ENCODE data around the gene TMEM109. TPM values are rescaled to one million over a fixed set of nuclear protein-coding genes. Genes with fewer than 3 reads are reported as not detected.

TMEM109 gene
- total and polyA plus RNA-seq, 4 experiments from 2014 or later = 66.9 to 333 (median 131) TPM

DNA sequence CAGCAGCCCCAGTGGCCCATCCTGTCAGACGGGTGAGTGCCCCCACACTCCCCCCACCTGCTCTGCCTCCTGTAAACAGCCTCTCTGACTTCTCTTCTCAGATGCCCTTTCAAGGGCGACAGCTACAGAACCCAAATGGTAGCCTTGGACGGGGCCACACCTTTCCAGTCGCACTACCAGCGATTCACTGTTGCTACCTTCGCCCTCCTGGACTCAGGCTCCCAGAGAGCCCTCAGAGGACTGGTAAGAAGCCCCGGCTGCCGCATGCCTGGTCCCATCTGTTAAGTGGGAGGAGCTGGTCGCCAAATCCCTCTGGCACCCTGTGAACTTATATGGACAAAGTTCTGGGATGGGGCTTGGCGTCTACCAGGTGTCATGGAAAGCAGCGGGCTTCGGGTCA, 40.4 kb upstream of the TMEM109 start:
- no peak overlapping the region for H3K4me3 Mint-ChIP-seq
- CTCF ChIA-PET (ENCODE audit: partially characterized antibody) = no interaction called here

DNA sequence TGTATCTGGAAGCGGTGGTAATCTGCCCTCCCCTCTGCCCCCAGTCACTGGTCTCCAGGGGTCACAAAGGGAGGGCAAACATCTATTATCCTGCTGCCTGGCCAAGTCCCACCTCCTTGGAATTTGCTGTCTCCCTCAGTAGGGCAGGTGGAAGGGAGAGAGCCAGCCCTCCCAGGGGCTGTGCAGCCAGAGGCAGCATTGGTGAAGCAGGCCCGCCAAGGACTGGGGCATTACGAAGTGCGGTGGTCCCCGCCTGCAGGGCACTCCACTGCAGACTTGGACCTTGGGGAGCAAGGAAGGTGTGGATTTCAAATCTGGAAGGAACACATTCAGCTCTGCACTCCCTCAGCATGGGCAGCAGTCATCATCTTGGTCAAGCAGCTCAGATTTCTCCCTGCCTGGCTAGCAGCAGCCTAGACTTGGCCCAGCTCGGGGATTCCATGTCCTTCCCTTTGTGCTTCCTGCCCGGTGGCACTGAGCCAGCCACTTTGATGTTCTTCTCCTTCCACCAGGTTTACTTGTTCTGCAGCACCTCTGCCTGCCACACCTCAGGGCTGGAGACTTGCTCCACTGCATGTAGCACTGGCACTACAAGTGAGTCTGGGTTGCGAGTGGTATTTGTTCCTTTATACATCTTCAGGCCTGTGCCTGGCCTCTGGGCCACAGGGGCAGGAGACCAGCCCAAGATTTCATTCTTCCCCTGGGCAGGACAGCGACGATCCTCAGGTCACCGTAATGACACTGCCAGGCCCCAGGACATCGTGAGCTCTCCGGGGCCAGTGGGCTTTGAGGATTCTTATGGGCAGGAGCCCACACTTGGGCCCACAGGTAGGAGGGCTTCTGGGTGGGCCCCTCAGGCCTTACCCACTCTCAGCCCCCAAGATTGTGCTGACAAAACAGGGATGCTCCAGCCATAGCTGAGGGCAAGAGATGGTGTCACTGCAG, 39.3 kb upstream of the TMEM109 start:
- Mint-ChIP-seq H3K36me3 (peaks cover 14 to 24% of the 10 kb centered on the region in 2 donors), H3K27ac (peak overlapping the region in 3 of 7 donors; percentile 65 to 84 (median 75)), H3K4me1 (peaks cover 3 to 22% (median 7%) of the 10 kb centered on the region in 4 donors), H3K9me3 (peaks cover 0 to under 1% (median 0%) of the 10 kb centered on the region in 8 donors), H3K27me3 (peaks cover 0 to under 1% of the 10 kb centered on the region in 2 donors), H3K4me3 (no peak overlapping the region)
- DNase-seq = no peak
- Histone ChIP-seq H3K4me1 (ENCODE audit: insufficient read depth, low read length) (peaks cover 17% of the 10 kb centered on the region), H3K27me3 (ENCODE audit: insufficient read depth, low read length) (no peaks in the 10 kb centered on the region), H3K36me3 (ENCODE audit: insufficient read depth, low read length) (peaks cover 12% of the 10 kb centered on the region), H3K4me3 (ENCODE audit: low read length in 2 of 2) (no peak overlapping the region), H3K9me3 (ENCODE audit: control insufficient read depth in 1 of 2, low read length in 2 of 2) (no peaks in the 10 kb centered on the region), H3K27ac (ENCODE audit: low read depth, low read length) (no peak overlapping the region)
- CTCF ChIA-PET (ENCODE audit: partially characterized antibody) = interaction anchor here (1.4 kb wide), 1 partner anchor 43 kb away, joined by 3 read pairs; no protein-coding TSS in a partner anchor
- intact Hi-C loops (cut with micrococcal nuclease) = no loop called here
- POLR2A ChIA-PET (ENCODE audit: partially characterized antibody) = no interaction called here

More for the DNA sequence above, 40.4 kb upstream of the TMEM109 start:
- Histone ChIP-seq H3K27ac (ENCODE audit: low read depth, low read length) (no peak overlapping the region), H3K4me3 (ENCODE audit: low read length in 2 of 2) (no peak overlapping the region), H3K4me1 (ENCODE audit: insufficient read depth, low read length) (peaks cover 17% of the 10 kb centered on the region), H3K27me3 (ENCODE audit: insufficient read depth, low read length) (no peaks in the 10 kb centered on the region), H3K9me3 (ENCODE audit: control insufficient read depth in 1 of 2, low read length in 2 of 2) (no peaks in the 10 kb centered on the region), H3K36me3 (ENCODE audit: insufficient read depth, low read length) (peaks cover 4% of the 10 kb centered on the region)
- H3K27ac Mint-ChIP-seq = peak overlapping the region in 1 of 7 donors; percentile 48
- POLR2A ChIA-PET (ENCODE audit: partially characterized antibody) = no interaction called here
- H3K9me3 Mint-ChIP-seq = peaks cover 0 to 2% (median 0%) of the 10 kb centered on the region in 8 donors
- DNase-seq = no peak
- H3K4me1 Mint-ChIP-seq = peaks cover 3 to 22% (median 6%) of the 10 kb centered on the region in 4 donors
- peaks cover 6 to 18% of the 10 kb centered on the region in 2 donors for H3K36me3 Mint-ChIP-seq
- intact Hi-C loops (cut with micrococcal nuclease) = no loop called here
- peaks cover 3% of the 10 kb centered on the region in 2 donors for H3K27me3 Mint-ChIP-seq

DNA sequence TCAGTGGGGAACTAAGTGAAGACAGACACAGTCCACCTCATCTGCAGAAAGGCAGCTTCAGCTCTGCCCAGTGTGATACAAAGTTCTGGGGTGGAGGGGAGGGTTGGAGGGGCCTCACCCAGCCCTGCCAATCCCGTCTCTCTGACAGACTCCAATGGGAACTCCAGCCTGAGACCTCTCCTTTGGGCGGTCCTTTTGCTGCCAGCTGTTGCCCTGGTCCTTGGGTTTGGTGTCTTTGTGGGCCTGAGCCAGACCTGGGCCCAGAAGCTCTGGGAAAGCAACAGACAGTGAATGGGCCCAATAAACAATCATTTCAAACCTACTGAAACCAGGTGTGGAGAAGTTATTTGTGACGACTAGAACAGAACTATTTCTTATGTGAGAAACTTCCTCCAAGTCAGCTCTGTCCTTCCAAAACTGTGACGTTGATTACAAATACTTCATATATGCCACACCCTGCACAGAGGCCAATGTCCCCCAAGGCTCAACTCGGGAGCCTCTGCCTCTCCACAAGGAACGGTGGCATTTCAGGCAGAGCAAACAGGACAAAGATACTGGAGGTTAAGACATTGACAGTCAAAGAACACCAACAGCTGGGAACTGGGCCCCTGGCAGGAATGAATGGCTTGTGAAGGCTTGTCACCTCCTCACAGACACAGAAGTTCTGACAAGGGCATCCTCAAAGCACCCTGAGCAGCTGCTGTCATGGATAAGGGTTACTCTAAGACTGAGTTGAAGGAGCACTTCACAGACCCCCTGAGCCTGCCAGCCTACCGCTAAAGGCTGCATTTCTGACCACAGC, 38.4 kb upstream of the TMEM109 start:
- Mint-ChIP-seq H3K4me1 (peaks cover 3 to 19% (median 7%) of the 10 kb centered on the region in 4 donors), H3K27me3 (no peaks in the 10 kb centered on the region), H3K27ac (no peak overlapping the region), H3K4me3 (no peak overlapping the region), H3K9me3 (no peaks in the 10 kb centered on the region), H3K36me3 (peaks cover 21 to 32% of the 10 kb centered on the region in 2 donors)
- ChIA-PET CTCF (ENCODE audit: partially characterized antibody) (interaction anchor here (1.4 kb wide), 1 partner anchor 44 kb away, joined by 3 read pairs; no protein-coding TSS in a partner anchor), POLR2A (ENCODE audit: partially characterized antibody) (no interaction called here)
- intact Hi-C loops (cut with micrococcal nuclease) = no loop called here
- H3K4me1 ChIP-seq (ENCODE audit: insufficient read depth, low read length) = peaks cover 17% of the 10 kb centered on the region
- H3K27ac ChIP-seq (ENCODE audit: low read depth, low read length) = no peak overlapping the region
- no peak overlapping the region for H3K4me3 ChIP-seq (ENCODE audit: low read length in 2 of 2)
- no peaks in the 10 kb centered on the region for H3K9me3 ChIP-seq (ENCODE audit: control insufficient read depth in 1 of 2, low read length in 2 of 2)
- DNase-seq = no peak
- H3K36me3 ChIP-seq (ENCODE audit: insufficient read depth, low read length) = peaks cover 18% of the 10 kb centered on the region
- no peaks in the 10 kb centered on the region for H3K27me3 ChIP-seq (ENCODE audit: insufficient read depth, low read length)

DNA sequence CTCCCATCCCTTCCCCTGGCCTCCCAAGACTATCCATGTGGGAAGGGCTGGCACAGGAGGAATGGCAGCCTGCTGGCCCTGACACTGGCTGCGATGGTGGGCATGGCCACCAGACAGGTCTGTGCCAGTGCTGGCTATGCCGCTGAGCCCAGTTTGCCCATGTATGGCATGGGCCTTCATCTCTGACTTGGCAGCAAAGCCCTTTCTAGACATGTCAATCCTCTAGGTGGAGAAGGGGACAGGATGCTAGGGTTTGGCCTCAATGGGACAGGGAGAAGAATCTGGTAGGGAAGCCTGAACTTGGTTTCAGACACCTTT, 37.8 kb upstream of the TMEM109 start:
- Mint-ChIP-seq H3K36me3 (peaks cover 27 to 38% of the 10 kb centered on the region in 2 donors), H3K4me1 (peaks cover 3 to 14% (median 7%) of the 10 kb centered on the region in 4 donors), H3K27me3 (no peaks in the 10 kb centered on the region), H3K4me3 (no peak overlapping the region), H3K27ac (peak overlapping the region in 2 of 7 donors; percentile 51 to 71), H3K9me3 (no peaks in the 10 kb centered on the region)
- Histone ChIP-seq H3K9me3 (ENCODE audit: control insufficient read depth in 1 of 2, low read length in 2 of 2) (no peaks in the 10 kb centered on the region), H3K27me3 (ENCODE audit: insufficient read depth, low read length) (no peaks in the 10 kb centered on the region), H3K4me1 (ENCODE audit: insufficient read depth, low read length) (peaks cover 17% of the 10 kb centered on the region), H3K4me3 (ENCODE audit: low read length in 2 of 2) (no peak overlapping the region), H3K36me3 (ENCODE audit: insufficient read depth, low read length) (peaks cover 24% of the 10 kb centered on the region), H3K27ac (ENCODE audit: low read depth, low read length) (no peak overlapping the region)
- ChIA-PET CTCF (ENCODE audit: partially characterized antibody) (interaction anchor here (2.5 kb wide), 1 partner anchor 12 kb away, joined by 9 read pairs; no protein-coding TSS in a partner anchor), POLR2A (ENCODE audit: partially characterized antibody) (no interaction called here)
- no peak for DNase-seq
- intact Hi-C loops (cut with micrococcal nuclease) = no loop called here

DNA sequence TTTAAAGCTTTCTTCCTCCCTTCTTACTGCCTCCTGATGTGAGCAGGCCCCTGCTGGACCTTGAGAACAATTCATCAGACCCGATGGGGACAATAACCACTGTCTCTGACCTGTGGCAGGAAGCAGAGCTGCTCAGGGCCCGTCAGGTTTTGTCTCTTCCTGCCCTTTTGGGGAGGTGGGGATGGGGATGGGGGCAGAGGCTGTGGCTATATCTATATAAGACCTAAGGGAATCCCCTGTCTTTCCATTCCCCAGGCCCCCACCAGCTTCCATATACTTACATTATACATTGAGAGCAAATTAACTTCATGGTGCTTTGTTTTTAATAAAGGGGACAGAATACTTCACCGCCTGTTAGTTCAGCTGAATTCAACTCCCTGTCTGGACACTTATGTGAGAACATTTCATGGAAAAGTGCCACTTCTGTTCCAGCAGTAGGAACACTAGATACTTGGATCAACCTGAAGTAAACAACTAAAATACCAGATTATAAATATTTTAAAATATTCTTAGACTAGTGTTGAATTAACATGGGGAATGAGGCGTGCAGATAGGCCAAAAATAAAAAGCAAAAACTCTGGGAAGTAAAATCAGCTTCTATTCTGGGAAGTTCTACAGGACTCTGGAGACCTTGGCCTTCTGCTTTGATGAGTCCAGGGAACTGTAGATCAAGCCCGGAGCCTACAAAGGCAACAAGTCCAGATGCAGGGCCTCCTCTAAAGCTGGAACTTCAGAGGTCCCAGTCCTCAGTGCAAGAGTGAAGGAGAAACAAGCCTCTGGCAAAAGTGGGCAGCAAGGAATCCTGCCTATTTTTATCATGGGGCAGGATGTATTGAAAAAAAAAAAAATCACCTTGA, 35.5 kb upstream of the TMEM109 start:
- H3K4me3 Mint-ChIP-seq = no peak overlapping the region
- H3K4me1 Mint-ChIP-seq = peaks cover 0 to 7% (median 2%) of the 10 kb centered on the region in 4 donors
- peak overlapping the region in 1 of 7 donors; percentile 34 for H3K27ac Mint-ChIP-seq
- ChIA-PET CTCF (ENCODE audit: partially characterized antibody) (interaction anchor here (2.5 kb wide), 1 partner anchor 9 kb away, joined by 9 read pairs; no protein-coding TSS in a partner anchor), POLR2A (ENCODE audit: partially characterized antibody) (interaction anchor here (1.2 kb wide), 1 partner anchor 20 kb away, joined by 3 read pairs; no protein-coding TSS in a partner anchor)
- Histone ChIP-seq H3K9me3 (ENCODE audit: control insufficient read depth in 1 of 2, low read length in 2 of 2) (no peaks in the 10 kb centered on the region), H3K27ac (ENCODE audit: low read depth, low read length) (no peak overlapping the region), H3K4me3 (ENCODE audit: low read length in 2 of 2) (no peak overlapping the region), H3K4me1 (ENCODE audit: insufficient read depth, low read length) (peaks cover 2% of the 10 kb centered on the region), H3K27me3 (ENCODE audit: insufficient read depth, low read length) (no peaks in the 10 kb centered on the region), H3K36me3 (ENCODE audit: insufficient read depth, low read length) (peaks cover 25% of the 10 kb centered on the region)
- intact Hi-C loops (cut with micrococcal nuclease) = no loop called here
- H3K27me3 Mint-ChIP-seq = no peaks in the 10 kb centered on the region
- peaks cover 36 to 53% of the 10 kb centered on the region in 2 donors for H3K36me3 Mint-ChIP-seq
- DNase-seq = no peak
- no peaks in the 10 kb centered on the region for H3K9me3 Mint-ChIP-seq

DNA sequence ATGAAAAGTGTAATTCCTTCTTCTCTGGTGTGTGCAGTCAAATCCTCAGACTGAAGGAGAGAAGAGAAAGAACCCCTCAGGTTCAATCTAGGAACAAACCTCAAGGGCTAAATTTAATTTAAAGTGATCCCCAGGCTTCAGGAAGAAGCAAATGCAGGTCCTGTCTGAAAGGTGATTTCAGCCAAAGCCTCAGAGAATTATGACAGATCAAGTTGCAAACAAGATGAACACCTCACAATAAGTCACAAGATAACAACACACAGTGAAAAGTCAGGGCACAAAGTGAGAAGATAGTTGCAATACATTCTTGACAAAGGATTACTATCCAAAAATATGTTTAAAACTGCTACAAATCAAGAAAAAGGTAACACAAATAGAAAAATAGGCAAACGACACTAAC, 34.9 kb upstream of the TMEM109 start:
- no peaks in the 10 kb centered on the region for H3K9me3 ChIP-seq (ENCODE audit: control insufficient read depth in 1 of 2, low read length in 2 of 2)
- Mint-ChIP-seq H3K36me3 (peaks cover 42 to 58% of the 10 kb centered on the region in 2 donors), H3K4me3 (no peak overlapping the region), H3K4me1 (peaks cover 0 to 7% (median 4%) of the 10 kb centered on the region in 4 donors), H3K27me3 (no peaks in the 10 kb centered on the region), H3K27ac (no peak overlapping the region), H3K9me3 (no peaks in the 10 kb centered on the region)
- H3K36me3 ChIP-seq (ENCODE audit: insufficient read depth, low read length) = peaks cover 25% of the 10 kb centered on the region
- no peaks in the 10 kb centered on the region for H3K4me1 ChIP-seq (ENCODE audit: insufficient read depth, low read length)
- ChIA-PET POLR2A (ENCODE audit: partially characterized antibody) (interaction anchor here (1.2 kb wide), 1 partner anchor 20 kb away, joined by 3 read pairs; no protein-coding TSS in a partner anchor), CTCF (ENCODE audit: partially characterized antibody) (no interaction called here)
- intact Hi-C loops (cut with micrococcal nuclease) = no loop called here
- no peaks in the 10 kb centered on the region for H3K27me3 ChIP-seq (ENCODE audit: insufficient read depth, low read length)
- no peak overlapping the region for H3K4me3 ChIP-seq (ENCODE audit: low read length in 2 of 2)
- DNase-seq = no peak
- H3K27ac ChIP-seq (ENCODE audit: low read depth, low read length) = no peak overlapping the region
